Left ventricle myocardium inferior (tissue), 1 donor: ENCODE measurements around the gene SMAD5. TPM values are rescaled to one million over a fixed set of nuclear protein-coding genes. Genes with fewer than 3 reads are reported as not detected.

Experiments
- DNase-seq: peaks from one replicate; pipeline ENCODE4 v3.0.0-alpha.2; 2020
- H3K27ac ChIP-seq: fragments of 200-600 bp; replicated peaks from 2 replicates; pipeline ENCODE4 v1.8.0; 2021
- H3K27me3 ChIP-seq: fragments of 200-600 bp; 2 replicates; pipeline ENCODE4 v1.8.0; 2021; ENCODE audit warnings: low read depth
- H3K36me3 ChIP-seq: fragments of 200-600 bp; 2 replicates; pipeline ENCODE4 v1.8.0; 2021
- H3K4me1 ChIP-seq: fragments of 200-600 bp; 2 replicates; pipeline ENCODE4 v1.8.0; 2021
- H3K4me3 ChIP-seq: fragments of 200-600 bp; 2 replicates; pipeline ENCODE4 v1.8.0; 2021; ENCODE audit warnings: mild to moderate bottlenecking, moderate library complexity
- H3K9me3 ChIP-seq: fragments of 200-600 bp; replicated peaks from 2 replicates; pipeline ENCODE4 v1.8.0; 2021
- intact Hi-C: fragments of 100-400 bp; cut with micrococcal nuclease; formaldehyde crosslinking; loops from one replicate; pipeline ENCODE4 v1.11.0; 2022
- total RNA-seq: library from RNA; stranded (reverse); fragmentation: NEBNext Ultra II Directional; extraction: Animal tissue kit (Norgen Biotek cat#: 25700); gene quantifications from one replicate; pipeline ENCODE4 v1.2.1, GENCODE V29; 2021
- TF ChIP-seq, protein P1 (sequence below): fragments of 200-600 bp; IDR thresholded peaks from 2 replicates; pipeline ENCODE4 v1.8.0; 2021; ENCODE audit warnings: antibody characterized with exemption, mild to moderate bottlenecking, borderline replicate concordance
- donor health status: DM: no; HTN: yes; CAD: no; lungs with severe emphysema.

Gene SMAD5
- total RNA-seq, 1 donor from 2014 or later = 34.8 TPM

DNA sequence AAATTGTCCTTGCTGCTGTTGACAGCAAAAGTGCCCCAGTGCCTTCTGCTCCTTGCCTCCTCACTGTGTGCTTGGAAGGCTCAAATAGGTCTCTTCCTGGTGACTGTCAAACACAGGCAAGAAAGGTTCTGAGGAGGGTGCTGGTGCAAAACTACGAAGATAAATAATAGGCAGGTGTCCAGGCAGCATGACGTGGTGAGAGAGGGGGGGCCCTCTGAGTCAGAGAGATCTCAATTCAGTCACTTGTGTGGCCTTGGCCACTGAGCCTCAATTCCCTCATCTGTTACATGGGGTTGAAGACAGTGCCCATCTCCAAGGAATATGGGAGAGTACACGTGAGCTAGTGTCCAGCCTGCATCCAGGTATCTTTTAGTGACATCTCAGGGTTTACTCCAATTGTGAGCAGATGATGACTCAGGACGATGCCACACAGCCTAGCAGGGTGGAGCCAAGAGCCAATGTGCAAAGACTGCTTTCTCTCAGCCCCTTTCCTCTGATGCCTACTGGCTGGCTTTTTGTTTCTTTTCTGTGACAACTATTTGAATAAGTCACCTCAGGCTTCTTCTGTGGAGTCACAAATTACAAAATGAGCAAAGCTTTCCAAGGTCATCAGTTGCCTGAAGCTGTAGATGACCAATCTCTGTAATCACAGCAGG, 90.1 kb downstream of the SMAD5 start:
- no peak overlapping the region for H3K27ac ChIP-seq
- no peak overlapping the region for H3K4me3 ChIP-seq
- no peaks in the 10 kb centered on the region for H3K36me3 ChIP-seq
- H3K27me3 ChIP-seq = peaks cover 63% of the 10 kb centered on the region
- DNase-seq = no peak
- TF ChIP-seq, protein P1, sequence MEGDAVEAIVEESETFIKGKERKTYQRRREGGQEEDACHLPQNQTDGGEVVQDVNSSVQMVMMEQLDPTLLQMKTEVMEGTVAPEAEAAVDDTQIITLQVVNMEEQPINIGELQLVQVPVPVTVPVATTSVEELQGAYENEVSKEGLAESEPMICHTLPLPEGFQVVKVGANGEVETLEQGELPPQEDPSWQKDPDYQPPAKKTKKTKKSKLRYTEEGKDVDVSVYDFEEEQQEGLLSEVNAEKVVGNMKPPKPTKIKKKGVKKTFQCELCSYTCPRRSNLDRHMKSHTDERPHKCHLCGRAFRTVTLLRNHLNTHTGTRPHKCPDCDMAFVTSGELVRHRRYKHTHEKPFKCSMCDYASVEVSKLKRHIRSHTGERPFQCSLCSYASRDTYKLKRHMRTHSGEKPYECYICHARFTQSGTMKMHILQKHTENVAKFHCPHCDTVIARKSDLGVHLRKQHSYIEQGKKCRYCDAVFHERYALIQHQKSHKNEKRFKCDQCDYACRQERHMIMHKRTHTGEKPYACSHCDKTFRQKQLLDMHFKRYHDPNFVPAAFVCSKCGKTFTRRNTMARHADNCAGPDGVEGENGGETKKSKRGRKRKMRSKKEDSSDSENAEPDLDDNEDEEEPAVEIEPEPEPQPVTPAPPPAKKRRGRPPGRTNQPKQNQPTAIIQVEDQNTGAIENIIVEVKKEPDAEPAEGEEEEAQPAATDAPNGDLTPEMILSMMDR = no peak
- H3K4me1 ChIP-seq = no peaks in the 10 kb centered on the region
- intact Hi-C loops = no loop called here
- peaks cover 29% of the 10 kb centered on the region for H3K9me3 ChIP-seq

- no peaks in the 10 kb centered on the region for H3K36me3 ChIP-seq
- intact Hi-C loops = no loop called here
- TF ChIP-seq, protein P1 = no peak
- peaks cover 77% of the 10 kb centered on the region for H3K27me3 ChIP-seq
- H3K27ac ChIP-seq = no peak overlapping the region
- H3K9me3 ChIP-seq = peaks cover 12% of the 10 kb centered on the region
- DNase-seq = no peak
- H3K4me1 ChIP-seq = no peaks in the 10 kb centered on the region
- no peak overlapping the region for H3K4me3 ChIP-seq
Measured at GRCh38 chr5:136225796-136226195, 93.2 kb downstream of the SMAD5 start.

DNA sequence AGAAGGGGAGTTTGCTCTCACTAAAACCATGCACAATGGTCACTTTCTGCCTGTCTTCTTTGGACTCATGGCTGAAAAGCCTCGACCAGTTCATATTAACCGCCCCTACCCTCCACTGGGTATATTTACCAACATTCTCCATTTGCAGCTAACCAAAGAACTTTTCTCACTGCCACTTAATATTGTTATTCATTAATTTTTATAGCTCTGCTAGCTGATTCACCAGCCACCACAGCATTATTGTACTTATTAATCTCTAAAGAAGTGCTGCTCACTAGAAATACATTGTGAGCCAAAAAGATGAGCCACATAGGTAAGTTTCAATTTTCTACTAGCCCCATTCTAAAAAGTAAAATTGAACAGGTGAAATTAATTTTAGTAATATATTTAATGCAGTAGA, 93.8 kb downstream of the SMAD5 start:
- peaks cover 6% of the 10 kb centered on the region for H3K9me3 ChIP-seq
- TF ChIP-seq, protein P1 = no peak
- intact Hi-C loops = no loop called here
- no peaks in the 10 kb centered on the region for H3K36me3 ChIP-seq
- no peak overlapping the region for H3K27ac ChIP-seq
- H3K27me3 ChIP-seq = peaks cover 83% of the 10 kb centered on the region
- no peak overlapping the region for H3K4me3 ChIP-seq
- no peaks in the 10 kb centered on the region for H3K4me1 ChIP-seq
- DNase-seq = no peak

DNA sequence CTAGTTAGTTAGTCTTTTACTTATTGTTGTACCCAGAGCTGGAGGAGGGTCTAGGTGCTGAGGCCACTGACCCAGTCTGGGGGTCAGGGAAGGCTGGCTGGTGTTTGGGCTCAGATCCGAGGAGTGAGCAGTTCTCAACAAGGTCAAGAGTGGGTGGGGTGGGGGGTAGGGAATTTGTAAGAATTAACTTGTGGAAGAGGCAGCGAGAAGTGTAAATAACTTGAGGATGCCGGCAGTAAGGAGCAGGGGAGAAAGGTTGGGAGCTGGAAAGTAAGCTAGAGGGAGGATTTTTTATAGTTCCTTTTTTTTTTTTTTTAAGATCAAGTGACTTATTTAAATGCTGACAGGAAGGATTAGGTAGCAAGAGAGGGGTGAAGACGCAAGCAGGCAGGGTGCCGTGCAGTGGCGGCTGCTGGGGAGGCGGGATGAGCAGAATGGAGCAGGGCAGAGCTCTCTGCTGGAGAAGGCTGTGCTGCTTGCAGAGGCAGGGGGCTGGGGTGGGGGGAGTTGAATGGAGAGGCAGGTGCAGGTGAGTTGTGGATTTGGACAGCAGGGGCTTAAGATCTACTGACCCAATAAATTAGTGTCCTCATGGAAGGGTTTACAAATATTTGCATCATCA, 95.6 kb downstream of the SMAD5 start:
- H3K27ac ChIP-seq = no peak overlapping the region
- H3K4me3 ChIP-seq = no peak overlapping the region
- no peak for DNase-seq
- intact Hi-C loops = no loop called here
- H3K36me3 ChIP-seq = no peaks in the 10 kb centered on the region
- H3K9me3 ChIP-seq = no peaks in the 10 kb centered on the region
- peaks cover 84% of the 10 kb centered on the region for H3K27me3 ChIP-seq
- TF ChIP-seq, protein P1 = no peak
- H3K4me1 ChIP-seq = no peaks in the 10 kb centered on the region

DNA sequence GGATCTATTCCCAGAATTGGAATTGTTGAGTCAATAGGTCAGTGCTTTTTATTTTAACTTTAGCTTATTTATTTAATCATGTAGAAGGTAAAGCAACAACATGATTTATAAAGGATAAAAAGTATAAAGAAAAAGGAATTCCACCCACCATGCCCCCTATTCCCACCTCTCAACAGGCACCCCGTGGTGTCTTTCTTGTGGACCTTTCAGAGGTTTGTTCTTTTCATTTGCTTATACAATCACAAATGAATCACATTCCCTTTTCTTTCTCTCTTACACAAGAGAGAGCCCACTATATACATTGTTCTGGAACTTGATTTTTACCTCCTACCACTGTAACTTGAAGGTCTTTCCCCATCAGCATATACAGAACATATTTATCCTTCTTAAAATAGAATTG, 97.5 kb downstream of the SMAD5 start:
- no peak for DNase-seq
- no peaks in the 10 kb centered on the region for H3K36me3 ChIP-seq
- intact Hi-C loops = no loop called here
- no peaks in the 10 kb centered on the region for H3K4me1 ChIP-seq
- no peaks in the 10 kb centered on the region for H3K9me3 ChIP-seq
- TF ChIP-seq, protein P1 = no peak
- no peak overlapping the region for H3K4me3 ChIP-seq
- H3K27ac ChIP-seq = no peak overlapping the region
- H3K27me3 ChIP-seq = peaks cover 66% of the 10 kb centered on the region
